EL (cell line): ENCODE data around the gene AIG1.
"Not testable (repeated sequence)": the region's sequence is repeated elsewhere in the genome, so short reads cannot be mapped to it uniquely, and the experiment has no call there.

ENCODE experiments used
- DNase-seq: peaks from one replicate; pipeline ENCODE4 v3.0.0-alpha.2; 2016

The AIG1 gene

GRCh38 chr6:143241111-143241510, 180.4 kb downstream of the AIG1 start:
- no peak for DNase-seq

DNA sequence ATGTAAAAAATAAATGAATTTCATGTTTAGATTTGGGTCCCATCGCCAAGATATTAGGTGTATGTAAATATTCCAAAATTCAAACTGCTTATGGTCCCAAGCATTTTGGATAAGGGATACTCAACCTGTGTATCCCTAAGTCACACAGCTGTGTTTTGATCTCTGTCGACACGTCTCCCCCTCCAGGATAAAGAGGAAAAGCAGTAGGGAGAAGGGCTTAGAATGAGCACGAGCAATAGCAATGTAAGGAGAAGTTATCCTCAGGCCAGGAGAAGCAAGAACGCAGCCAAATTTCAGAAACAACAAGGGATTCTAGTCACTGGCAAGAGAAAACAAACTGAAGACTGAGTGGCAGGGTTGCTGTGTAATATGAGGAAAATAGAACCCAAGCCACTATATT, 181.2 kb downstream of the AIG1 start:
- no peak for DNase-seq

DNA sequence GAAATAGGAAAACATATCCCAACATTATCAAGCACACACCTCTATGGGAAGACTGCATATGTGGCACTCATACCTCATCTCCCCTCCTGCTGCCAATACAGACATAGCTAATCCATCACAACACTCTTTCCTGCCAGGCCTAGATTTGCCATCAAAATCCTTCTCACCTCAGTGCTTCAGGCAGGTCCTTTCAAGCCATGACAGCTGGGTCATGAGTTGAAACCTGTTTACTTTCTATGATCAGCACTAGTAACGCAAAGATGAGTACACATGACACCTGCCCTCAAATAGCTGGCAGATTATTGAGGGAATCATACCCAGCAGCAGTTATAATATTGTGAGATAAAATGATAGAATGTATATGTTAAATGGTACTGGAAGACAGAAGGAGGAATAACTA, 183.1 kb downstream of the AIG1 start:
- DNase-seq: no peak

- no peak for DNase-seq
These were observed 185.0 kb downstream of the AIG1 start for GRCh38 chr6:143245656-143246055.

GRCh38 chr6:143246166-143246775, 185.6 kb downstream of the AIG1 start:
- not testable (repeated sequence) for DNase-seq

DNA sequence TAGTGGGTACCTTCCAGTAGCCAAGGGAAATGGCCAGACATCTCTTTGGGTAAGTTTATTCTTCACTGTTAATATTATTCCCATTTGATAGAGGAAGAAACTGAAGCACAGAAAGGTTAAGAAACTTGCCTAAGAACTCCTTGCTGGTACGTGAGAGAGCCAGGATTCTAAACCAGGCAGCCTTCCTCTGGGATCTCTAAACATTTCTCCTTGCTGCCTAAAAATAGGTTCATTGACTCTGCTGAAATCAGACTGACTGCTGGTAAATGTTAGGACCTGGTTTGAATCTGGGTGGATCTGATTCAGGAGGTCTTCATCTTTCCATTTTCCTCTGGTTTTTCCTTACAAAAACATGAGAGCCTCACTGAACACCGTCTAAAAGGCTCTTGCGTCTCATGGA, 186.9 kb downstream of the AIG1 start:
- no peak for DNase-seq

DNA sequence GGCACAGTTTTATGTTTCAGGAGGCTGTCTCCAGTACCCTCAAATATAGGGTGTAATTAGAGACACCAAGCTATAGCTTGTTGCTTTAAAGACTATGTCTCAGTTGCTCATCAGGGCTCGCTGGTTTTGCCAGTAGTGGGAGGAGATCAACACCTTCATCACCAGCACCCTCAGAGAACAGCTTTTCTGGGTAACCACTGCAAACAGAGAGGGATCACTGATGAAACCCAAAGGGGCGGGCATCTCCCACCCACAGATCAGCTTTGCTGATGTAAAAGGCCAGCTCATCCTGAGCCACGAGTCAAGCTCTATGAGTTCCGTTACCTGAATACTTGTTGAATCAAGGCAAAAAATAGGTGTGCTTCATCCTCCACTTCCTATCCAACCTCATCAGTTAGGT, 187.7 kb downstream of the AIG1 start:
- no peak for DNase-seq

DNA sequence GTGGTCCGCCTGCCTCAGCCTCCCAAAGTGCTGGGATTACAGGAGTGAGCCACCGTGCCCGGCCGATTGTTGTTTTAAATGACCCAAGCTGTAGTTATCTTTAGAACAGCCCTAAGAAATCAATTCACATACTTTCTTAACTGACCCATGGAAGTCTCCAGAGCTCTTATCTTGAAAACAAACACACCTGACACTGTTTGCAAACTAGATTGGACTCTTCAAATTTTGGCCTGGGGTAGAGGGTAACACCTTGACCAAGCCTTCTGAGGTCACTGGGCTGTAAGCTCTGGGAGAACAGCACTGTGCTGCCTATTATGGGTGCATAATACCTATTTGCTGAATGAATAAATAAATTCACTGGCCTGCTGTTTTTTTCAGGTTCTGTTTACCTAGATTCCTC, 190.6 kb downstream of the AIG1 start:
- no peak for DNase-seq

GRCh38 chr6:143252961-143253360, 192.3 kb downstream of the AIG1 start:
- DNase-seq: no peak

GRCh38 chr6:143253586-143253985, 192.9 kb downstream of the AIG1 start:
- no peak for DNase-seq

GRCh38 chr6:143258945-143259344, 198.3 kb downstream of the AIG1 start:
- DNase-seq: no peak

DNA sequence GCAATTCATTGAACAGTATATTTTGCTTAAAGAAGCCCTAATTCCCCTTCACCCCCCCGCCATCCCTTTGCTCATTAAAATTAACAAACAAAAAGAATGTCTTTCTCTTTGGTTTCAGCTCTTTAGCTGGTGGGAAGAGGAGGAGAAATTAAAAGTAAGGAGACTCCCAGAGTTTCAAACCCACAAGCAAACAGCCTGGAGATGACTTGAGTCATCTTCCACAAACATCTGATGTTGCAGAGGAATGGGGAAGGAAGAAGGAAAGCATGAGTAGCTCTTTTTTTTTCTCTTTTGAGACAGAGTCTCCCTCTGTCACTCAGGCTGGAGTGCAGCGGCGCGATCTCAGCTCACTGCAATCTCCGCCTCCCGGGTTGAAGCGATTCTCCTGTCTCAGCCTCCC, 200.2 kb downstream of the AIG1 start:
- DNase-seq: peak; percentile 42

DNA sequence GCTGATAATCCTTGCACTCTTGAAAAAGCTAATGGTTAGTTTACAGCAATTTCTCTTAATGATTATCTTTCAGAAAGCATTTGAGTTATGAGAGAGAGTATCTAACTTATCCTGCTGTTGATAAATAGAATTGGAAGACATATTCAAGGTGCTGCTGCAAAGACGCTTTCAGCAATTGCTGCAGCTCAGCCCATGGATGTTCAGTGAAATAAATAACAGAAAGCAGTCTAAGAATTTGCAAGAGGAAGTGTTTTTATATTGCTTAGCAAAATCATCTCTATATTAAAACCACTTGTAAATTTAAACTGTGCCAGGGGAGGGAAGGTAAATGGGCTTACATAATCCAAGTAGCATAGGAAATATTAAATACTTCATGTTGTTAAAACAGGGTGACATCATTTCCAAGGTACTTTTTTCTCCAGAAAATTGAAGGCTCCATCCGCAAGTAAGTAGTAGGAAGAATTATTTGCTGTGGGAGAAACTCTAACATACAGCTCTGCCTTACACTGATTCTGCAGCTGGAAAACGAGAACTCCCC, 201.3 kb downstream of the AIG1 start:
- DNase-seq: no peak

DNA sequence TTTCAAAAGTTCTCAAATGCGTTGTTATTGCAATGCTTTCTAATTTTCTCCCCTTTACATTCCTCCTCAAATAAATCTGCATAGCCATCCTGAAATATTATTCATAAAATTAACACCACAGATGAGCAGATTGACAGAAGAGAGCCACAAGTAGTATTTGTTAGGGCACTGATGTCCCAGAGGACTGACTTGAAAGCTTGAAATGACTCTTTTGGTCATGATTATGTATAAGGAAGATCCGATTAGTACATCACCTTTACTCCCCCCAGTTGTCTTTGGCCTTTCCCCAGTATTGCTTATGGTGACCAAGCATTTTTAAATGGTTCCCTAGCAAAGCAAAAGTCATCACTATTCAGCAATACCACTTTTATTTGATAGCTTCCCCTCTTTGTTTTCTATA, 202.2 kb downstream of the AIG1 start:
- DNase-seq: no peak

DNA sequence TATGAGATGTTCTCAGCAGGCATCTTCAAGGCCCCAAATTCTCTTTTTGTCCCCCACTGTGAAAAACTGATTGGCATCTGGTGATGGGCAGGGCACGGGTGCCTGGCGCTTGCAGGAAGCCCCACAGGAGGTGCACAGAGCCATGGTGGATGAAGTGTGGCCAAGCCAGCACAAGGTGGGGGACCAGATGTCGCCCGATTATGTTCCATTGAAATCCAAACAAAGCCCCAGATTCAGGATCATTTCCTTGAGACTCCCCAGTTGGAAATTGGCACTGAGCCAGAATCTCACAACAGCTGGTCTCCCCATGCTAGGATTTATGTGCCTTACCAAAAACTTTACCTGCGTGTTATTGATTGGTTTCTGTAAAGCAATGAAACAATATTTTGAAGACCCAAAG, 203.7 kb downstream of the AIG1 start:
- DNase-seq: no peak

GRCh38 chr6:143264986-143265764, 204.5 kb downstream of the AIG1 start:
- DNase-seq: no peak

- DNase-seq: no peak
These were observed 207.1 kb downstream of the AIG1 start for GRCh38 chr6:143267760-143268159.

- DNase-seq: no peak
These were observed 207.8 kb downstream of the AIG1 start for GRCh38 chr6:143268439-143268838.

DNA sequence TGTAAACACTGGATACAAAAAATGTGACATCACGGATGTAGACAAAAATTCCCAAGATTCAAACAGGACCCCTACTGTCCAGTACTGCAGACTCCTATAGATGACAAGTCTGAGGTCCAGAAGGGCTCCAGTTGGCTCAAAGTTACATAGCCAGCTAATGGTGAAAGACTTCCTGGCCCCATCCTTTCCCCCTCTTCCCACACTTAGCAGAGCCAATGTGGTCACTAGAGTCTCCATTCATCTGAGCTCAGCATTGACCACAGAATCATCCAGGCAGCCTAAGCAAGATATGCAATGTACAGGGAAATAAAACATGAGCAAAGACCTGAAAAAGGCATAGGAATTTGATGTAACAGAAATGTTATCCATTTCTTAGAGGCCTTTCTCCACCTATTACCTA, 209.3 kb downstream of the AIG1 start:
- DNase-seq: peak; percentile 21

DNA sequence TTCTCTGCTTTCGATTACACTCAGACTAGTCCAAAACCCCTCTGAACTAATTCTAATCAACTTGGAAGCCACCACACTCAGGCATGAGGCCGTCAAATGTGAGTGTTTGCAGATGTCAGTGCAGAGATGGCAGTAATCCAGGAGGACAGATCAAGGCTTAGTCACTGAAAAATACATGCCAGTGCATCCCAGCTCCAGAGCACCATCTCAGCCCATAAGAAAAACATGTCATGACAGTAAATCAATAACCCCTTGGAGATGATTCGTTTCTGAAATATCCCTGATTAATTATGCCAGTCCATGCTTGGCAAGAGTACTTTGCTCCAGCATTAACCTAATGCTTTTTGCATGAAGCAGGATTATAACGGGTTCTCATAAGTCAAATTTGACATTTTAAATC, 210.3 kb downstream of the AIG1 start:
- peak; percentile 83 for DNase-seq

DNA sequence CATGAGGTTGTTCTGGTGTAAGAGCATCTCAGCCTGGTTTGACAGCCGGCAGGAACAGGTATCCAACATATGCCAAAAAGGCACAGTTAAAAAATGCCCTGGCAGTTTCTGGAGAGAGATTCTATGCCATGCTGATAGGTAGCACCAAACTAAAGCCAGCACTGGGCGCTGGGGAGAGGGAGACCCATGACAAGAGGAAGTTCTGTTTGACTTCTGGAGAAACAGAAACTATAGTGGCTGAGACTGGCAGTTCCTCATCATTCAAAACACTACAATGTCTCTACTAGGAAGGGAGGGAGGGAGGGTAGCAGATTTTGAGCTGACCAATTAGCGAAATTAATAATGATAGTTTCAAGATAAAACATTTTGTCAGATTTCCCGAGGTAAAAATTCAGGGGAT, 215.7 kb downstream of the AIG1 start:
- DNase-seq: no peak

DNA sequence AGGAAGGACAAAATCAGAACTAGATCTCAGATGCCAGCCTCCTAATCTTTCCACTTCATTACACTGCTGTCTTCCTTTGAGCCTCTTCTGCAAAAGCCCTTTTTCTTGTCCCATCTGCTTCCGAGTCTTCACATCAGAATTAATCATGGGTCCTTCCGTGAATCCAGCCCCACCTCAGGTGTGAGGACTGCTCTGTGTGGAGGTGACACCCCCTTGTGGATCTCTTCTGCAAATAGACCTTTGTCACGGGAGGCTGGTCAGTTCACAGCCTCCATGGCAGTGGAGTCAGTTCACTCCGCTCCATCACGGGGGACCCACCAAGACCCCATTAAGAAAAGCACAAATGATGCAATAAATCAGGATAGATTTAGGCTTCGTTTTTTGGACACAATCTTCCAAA, 218.7 kb downstream of the AIG1 start:
- DNase-seq: peak; percentile 21

DNA sequence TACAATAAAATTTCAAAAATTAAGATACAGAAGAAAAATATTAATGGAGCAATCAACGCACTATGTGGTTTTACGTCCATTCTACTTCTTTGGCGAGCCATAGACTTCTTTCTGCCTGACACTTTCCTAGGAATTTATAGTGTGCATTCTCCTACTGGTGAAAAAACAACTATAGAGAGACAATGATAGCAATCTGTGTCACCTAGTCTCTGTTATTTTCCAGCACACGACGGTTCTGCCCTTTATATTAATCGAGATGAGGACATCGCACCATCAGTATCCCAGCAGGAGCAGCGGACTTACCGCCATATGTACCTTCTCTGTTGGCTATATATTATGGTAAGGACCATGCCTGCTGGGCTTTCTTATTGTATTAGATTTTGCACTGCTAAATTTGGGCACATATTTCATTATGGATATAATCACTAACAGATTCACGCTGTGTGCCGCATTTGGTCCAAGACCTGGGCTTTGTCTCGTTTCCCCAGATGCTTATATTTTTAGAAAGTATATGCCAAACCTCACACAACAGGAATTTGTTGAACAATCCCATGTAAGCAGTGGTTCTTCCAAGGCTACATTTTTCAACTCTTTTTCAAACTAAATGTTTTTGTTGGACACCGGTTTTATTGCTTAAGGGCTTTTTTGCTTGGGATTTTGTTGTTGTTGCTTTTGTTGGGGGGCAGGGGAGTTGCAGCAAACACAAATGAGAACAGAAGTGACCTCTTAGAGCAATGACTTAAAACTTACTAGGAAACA, 223.4 kb downstream of the AIG1 start:
- DNase-seq: peak; percentile 11

GRCh38 chr6:143286251-143286795, 225.6 kb downstream of the AIG1 start:
- no peak for DNase-seq
